ENCODE data around the gene SIK3.

SIK3 gene

GRCh38 chr11:116857936-116858335, 240.3 kb downstream of the SIK3 start:
- no peak for FAIRE-seq

- FAIRE-seq = no peak
Observed at GRCh38 chr11:116857316-116857715, 240.9 kb downstream of the SIK3 start.

- no peak for FAIRE-seq
Observed at GRCh38 chr11:116856423-116856822, 241.8 kb downstream of the SIK3 start.

GRCh38 chr11:116855413-116855812, 242.8 kb downstream of the SIK3 start:
- FAIRE-seq = no peak

GRCh38 chr11:116853461-116854073, 244.7 kb downstream of the SIK3 start:
- no peak for FAIRE-seq

GRCh38 chr11:116852261-116853031, 245.8 kb downstream of the SIK3 start:
- no peak for FAIRE-seq

GRCh38 chr11:116851626-116852025, 246.6 kb downstream of the SIK3 start:
- FAIRE-seq = no peak

- no peak for FAIRE-seq
Observed at GRCh38 chr11:116849486-116849885, 248.7 kb downstream of the SIK3 start.

GRCh38 chr11:116849060-116849459, 249.2 kb downstream of the SIK3 start:
- no peak for FAIRE-seq

- no peak for FAIRE-seq
Observed at GRCh38 chr11:116847612-116848011, 250.6 kb downstream of the SIK3 start.

GRCh38 chr11:116844722-116845121, 253.5 kb downstream of the SIK3 start:
- no peak for FAIRE-seq

GRCh38 chr11:116843661-116844060, 254.6 kb downstream of the SIK3 start:
- no peak for FAIRE-seq

GRCh38 chr11:116842909-116843308, 255.3 kb downstream of the SIK3 start:
- FAIRE-seq = no peak

GRCh38 chr11:116842117-116842516, 256.1 kb downstream of the SIK3 start:
- FAIRE-seq = no peak

GRCh38 chr11:116840746-116841296, 257.4 kb downstream of the SIK3 start:
- FAIRE-seq = no peak

GRCh38 chr11:116840224-116840745, 257.9 kb downstream of the SIK3 start:
- no peak for FAIRE-seq

- FAIRE-seq = no peak
Observed at GRCh38 chr11:116838321-116839084, 259.7 kb downstream of the SIK3 start.

- FAIRE-seq = no peak
Observed at GRCh38 chr11:116837231-116838091, 260.8 kb downstream of the SIK3 start, which contains the start of gene APOA1. TSS of gene APOA1 (minus strand) at chr11:116837622. CDS start at chr11:116837387, 235 bp downstream.

GRCh38 chr11:116836632-116836991, 261.6 kb downstream of the SIK3 start:
- no peak for FAIRE-seq

GRCh38 chr11:116835791-116836631, 262.2 kb downstream of the SIK3 start:
- no peak for FAIRE-seq
